ENCODE data around the gene BANK1.

Gene BANK1

DNA sequence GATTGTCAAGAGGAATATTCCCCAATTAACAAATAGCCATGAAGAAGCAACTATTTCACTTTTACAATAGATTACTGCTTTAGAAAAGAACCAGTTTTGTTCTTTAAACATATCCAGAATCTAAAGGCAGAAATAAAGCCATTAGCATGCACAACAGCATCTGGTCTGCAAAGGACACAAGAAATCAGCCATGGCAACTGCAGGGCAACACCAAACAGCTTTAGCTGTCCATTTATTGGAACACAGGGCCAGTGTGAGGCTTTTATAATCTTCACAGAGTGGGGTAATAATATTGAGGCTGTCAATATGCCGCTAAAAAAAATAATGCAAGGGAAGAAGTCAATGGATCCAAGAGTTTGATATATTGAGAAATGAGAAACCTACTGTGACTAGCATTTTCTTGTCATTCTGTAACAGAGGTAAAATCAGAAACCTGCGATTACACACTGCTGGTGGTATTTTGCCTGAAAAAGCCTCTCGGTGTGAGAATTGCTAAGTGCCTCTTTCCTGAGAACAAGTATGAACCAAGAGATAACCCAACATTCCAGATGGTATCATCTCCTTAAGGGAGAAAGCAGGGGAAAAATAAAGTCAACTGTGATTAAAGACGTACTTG is 2.7 kb upstream of the BANK1 start:
- Histone ChIP-seq H3K4me2 (no peak overlapping the region), H2AFZ (ENCODE audit: low read depth) (no peak overlapping the region), H3K4me1 (ENCODE audit: low read depth, poor library complexity, severe bottlenecking) (no peaks in the 10 kb centered on the region), H3K9ac (no peak overlapping the region), H4K20me1 (ENCODE audit: insufficient read depth) (no peaks in the 10 kb centered on the region), H3K27me3 (ENCODE audit: insufficient read depth, low read depth) (no peaks in the 10 kb centered on the region), H3K4me3 (IDR thresholded peaks at IDR 0.05; ENCODE audit: insufficient read depth, low read depth, low read length) (no peak overlapping the region), H3K27ac (no peak overlapping the region), H3K36me3 (ENCODE audit: insufficient read depth) (no peaks in the 10 kb centered on the region), H3K79me2 (ENCODE audit: insufficient read depth, low read depth) (no peaks in the 10 kb centered on the region)
- TF ChIP-seq, protein P1, sequence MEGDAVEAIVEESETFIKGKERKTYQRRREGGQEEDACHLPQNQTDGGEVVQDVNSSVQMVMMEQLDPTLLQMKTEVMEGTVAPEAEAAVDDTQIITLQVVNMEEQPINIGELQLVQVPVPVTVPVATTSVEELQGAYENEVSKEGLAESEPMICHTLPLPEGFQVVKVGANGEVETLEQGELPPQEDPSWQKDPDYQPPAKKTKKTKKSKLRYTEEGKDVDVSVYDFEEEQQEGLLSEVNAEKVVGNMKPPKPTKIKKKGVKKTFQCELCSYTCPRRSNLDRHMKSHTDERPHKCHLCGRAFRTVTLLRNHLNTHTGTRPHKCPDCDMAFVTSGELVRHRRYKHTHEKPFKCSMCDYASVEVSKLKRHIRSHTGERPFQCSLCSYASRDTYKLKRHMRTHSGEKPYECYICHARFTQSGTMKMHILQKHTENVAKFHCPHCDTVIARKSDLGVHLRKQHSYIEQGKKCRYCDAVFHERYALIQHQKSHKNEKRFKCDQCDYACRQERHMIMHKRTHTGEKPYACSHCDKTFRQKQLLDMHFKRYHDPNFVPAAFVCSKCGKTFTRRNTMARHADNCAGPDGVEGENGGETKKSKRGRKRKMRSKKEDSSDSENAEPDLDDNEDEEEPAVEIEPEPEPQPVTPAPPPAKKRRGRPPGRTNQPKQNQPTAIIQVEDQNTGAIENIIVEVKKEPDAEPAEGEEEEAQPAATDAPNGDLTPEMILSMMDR (conservative IDR thresholded peaks at IDR 0.05; ENCODE audit: low read depth, low read length): no peak

DNA sequence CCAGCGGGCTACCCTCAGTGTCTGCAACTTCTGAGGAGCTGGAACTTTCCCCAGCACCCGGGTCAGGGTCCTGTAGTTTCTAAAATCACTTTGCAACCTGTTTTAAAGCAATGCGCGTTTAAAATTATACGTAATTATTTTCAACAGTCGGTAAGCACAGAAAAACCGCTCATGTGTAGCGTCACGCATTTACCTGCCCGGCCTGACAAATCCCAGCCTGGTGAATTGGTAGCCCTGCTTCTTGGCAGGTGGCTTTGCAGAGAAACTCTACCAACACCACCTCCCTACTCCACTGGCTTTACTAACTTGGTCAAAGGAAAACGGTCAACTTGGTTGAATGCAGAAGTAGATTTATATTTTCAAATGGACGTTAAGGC is 640 bp downstream of the BANK1 start:
- Histone ChIP-seq H3K27me3 (ENCODE audit: insufficient read depth, low read depth) (no peaks in the 10 kb centered on the region), H4K20me1 (ENCODE audit: insufficient read depth) (no peaks in the 10 kb centered on the region), H3K79me2 (ENCODE audit: insufficient read depth, low read depth) (no peaks in the 10 kb centered on the region), H3K4me3 (IDR thresholded peaks at IDR 0.05; ENCODE audit: insufficient read depth, low read depth, low read length) (no peak overlapping the region), H3K4me1 (ENCODE audit: low read depth, poor library complexity, severe bottlenecking) (peaks cover 6% of the 10 kb centered on the region), H3K36me3 (ENCODE audit: insufficient read depth) (no peaks in the 10 kb centered on the region), H3K9ac (no peak overlapping the region), H3K27ac (no peak overlapping the region), H3K4me2 (no peak overlapping the region), H2AFZ (ENCODE audit: low read depth) (no peak overlapping the region)
- TF ChIP-seq, protein P1 (conservative IDR thresholded peaks at IDR 0.05; ENCODE audit: low read depth, low read length): no peak

DNA sequence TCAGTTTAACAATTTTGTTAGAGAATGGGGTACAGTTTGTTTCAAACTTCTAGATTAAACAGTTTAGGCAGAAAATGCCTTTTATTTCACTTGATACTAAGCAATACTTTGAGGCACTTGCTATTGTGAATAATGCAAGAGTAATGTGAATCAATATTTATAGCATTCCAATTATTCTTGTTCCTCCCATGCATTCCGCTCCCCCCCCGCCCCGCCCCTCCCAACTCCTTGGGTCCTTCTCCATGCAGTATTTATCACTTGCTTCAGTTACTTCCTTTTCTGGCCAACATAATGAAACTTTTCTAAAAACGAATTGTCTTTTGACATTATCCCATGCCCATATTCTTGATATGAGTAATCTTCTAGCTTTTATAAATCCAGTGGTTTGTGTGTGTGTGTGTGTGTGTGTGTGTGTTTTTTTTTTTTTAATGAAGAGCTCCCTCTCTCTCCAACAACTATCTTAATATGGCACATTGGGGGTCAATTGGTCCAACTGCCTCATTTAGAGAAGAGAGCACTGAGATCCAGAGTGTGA is 1.6 kb downstream of the BANK1 start:
- Histone ChIP-seq H3K27ac (no peak overlapping the region), H3K79me2 (ENCODE audit: insufficient read depth, low read depth) (no peaks in the 10 kb centered on the region), H3K27me3 (ENCODE audit: insufficient read depth, low read depth) (no peaks in the 10 kb centered on the region), H3K4me2 (no peak overlapping the region), H3K4me1 (ENCODE audit: low read depth, poor library complexity, severe bottlenecking) (peaks cover 6% of the 10 kb centered on the region), H2AFZ (ENCODE audit: low read depth) (no peak overlapping the region), H4K20me1 (ENCODE audit: insufficient read depth) (no peaks in the 10 kb centered on the region), H3K36me3 (ENCODE audit: insufficient read depth) (no peaks in the 10 kb centered on the region), H3K9ac (no peak overlapping the region), H3K4me3 (IDR thresholded peaks at IDR 0.05; ENCODE audit: insufficient read depth, low read depth, low read length) (no peak overlapping the region)
- TF ChIP-seq, protein P1 (conservative IDR thresholded peaks at IDR 0.05; ENCODE audit: low read depth, low read length): no peak

DNA sequence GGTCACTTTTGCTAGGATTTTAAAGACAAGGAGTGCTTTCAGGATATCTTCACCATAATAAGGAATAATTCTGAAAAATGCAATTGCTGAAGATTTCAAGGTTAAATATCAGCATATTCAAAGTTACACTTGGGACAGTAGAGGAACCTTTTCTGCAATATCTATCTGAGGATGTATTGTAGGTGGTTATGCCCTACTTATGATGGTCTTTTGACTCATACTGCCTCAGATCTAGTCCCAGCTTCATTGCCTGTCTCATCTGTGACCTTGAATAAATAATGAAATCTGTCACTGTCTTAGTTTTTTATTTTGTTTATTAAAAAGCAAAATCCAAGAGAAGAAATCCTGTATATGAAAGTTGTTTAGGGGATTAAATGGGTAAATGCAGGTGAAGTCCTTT is 2.9 kb downstream of the BANK1 start:
- Histone ChIP-seq H3K4me2 (no peak overlapping the region), H2AFZ (ENCODE audit: low read depth) (no peak overlapping the region), H3K27ac (no peak overlapping the region), H3K4me3 (IDR thresholded peaks at IDR 0.05; ENCODE audit: insufficient read depth, low read depth, low read length) (no peak overlapping the region), H3K27me3 (ENCODE audit: insufficient read depth, low read depth) (no peaks in the 10 kb centered on the region), H3K9ac (no peak overlapping the region), H3K4me1 (ENCODE audit: low read depth, poor library complexity, severe bottlenecking) (peaks cover 6% of the 10 kb centered on the region), H3K36me3 (ENCODE audit: insufficient read depth) (no peaks in the 10 kb centered on the region), H3K79me2 (ENCODE audit: insufficient read depth, low read depth) (no peaks in the 10 kb centered on the region), H4K20me1 (ENCODE audit: insufficient read depth) (no peaks in the 10 kb centered on the region)
- TF ChIP-seq, protein P1 (conservative IDR thresholded peaks at IDR 0.05; ENCODE audit: low read depth, low read length): no peak
